Stomach smooth muscle (tissue), 2 donors: ENCODE data around the gene SPHKAP.
"Not testable (repeated sequence)": the region's sequence is repeated elsewhere in the genome, so short reads cannot be mapped to it uniquely, and the experiment has no call there.

Experiments
- H3K27ac ChIP-seq: one replicate; pipeline ENCODE4 v1.7.0; 2013; ENCODE audit warnings: mild to moderate bottlenecking, low read length, inconsistent platforms
- H3K27me3 ChIP-seq, 2 donors: one replicate each; pipeline ENCODE4 v1.7.0; 2013; ENCODE audit warnings: low read length in 2 of 2; ENCODE audit not compliant: insufficient read depth in 2 of 2, control insufficient read depth in 1 of 2
- H3K36me3 ChIP-seq, 2 donors: one replicate each; pipeline ENCODE4 v1.7.0; 2013; ENCODE audit warnings: low read length in 2 of 2; ENCODE audit not compliant: control insufficient read depth in 2 of 2, insufficient read depth in 2 of 2
- H3K4me1 ChIP-seq: one replicate; pipeline ENCODE4 v1.7.0; 2013; ENCODE audit warnings: low read length; ENCODE audit not compliant: control insufficient read depth, insufficient read depth
- H3K4me3 ChIP-seq, 2 donors: one replicate each; pipeline ENCODE4 v1.7.0; 2013; ENCODE audit warnings: low read length in 2 of 2
- H3K9ac ChIP-seq, 2 donors: one replicate each; pipeline ENCODE4 v1.7.0; 2013; ENCODE audit warnings: low read length in 2 of 2, mild to moderate bottlenecking in 1 of 2
- H3K9me3 ChIP-seq, 2 donors: one replicate each; pipeline ENCODE4 v1.7.0; 2013; ENCODE audit warnings: low read length in 2 of 2; ENCODE audit not compliant: control insufficient read depth in 2 of 2
- donor health status: healthy.
- donor health status: Pancreatic carcinoma.

The SPHKAP gene

GRCh38 chr2:228094377-228094921 lies 87.0 kb downstream of the SPHKAP start:
- H3K4me1 ChIP-seq = no peaks in the 10 kb centered on the region
- H3K27me3 ChIP-seq = no peaks in the 10 kb centered on the region
- no peak overlapping the region for H3K9ac ChIP-seq
- no peak overlapping the region for H3K27ac ChIP-seq
- no peak overlapping the region for H3K4me3 ChIP-seq
- peaks cover 3 to 4% of the 10 kb centered on the region in 2 donors for H3K9me3 ChIP-seq
- no peaks in the 10 kb centered on the region for H3K36me3 ChIP-seq

- Histone ChIP-seq H3K9ac (no peak overlapping the region), H3K27me3 (no peaks in the 10 kb centered on the region), H3K4me1 (no peaks in the 10 kb centered on the region), H3K27ac (no peak overlapping the region), H3K9me3 (peaks cover 3 to 4% of the 10 kb centered on the region in 2 donors), H3K36me3 (no peaks in the 10 kb centered on the region), H3K4me3 (no peak overlapping the region)
Measured at GRCh38 chr2:228092056-228092455, 89.4 kb downstream of the SPHKAP start.

- Histone ChIP-seq H3K9me3 (peaks cover 3 to 4% of the 10 kb centered on the region in 2 donors), H3K4me1 (no peaks in the 10 kb centered on the region), H3K9ac (no peak overlapping the region), H3K27me3 (no peaks in the 10 kb centered on the region), H3K27ac (no peak overlapping the region), H3K4me3 (no peak overlapping the region), H3K36me3 (no peaks in the 10 kb centered on the region)
Measured at GRCh38 chr2:228086561-228086960, 94.9 kb downstream of the SPHKAP start.

GRCh38 chr2:228084717-228085116 lies 96.8 kb downstream of the SPHKAP start:
- H3K27me3 ChIP-seq = no peaks in the 10 kb centered on the region
- no peak overlapping the region for H3K27ac ChIP-seq
- H3K4me1 ChIP-seq = no peaks in the 10 kb centered on the region
- no peaks in the 10 kb centered on the region for H3K9me3 ChIP-seq
- no peaks in the 10 kb centered on the region for H3K36me3 ChIP-seq
- no peak overlapping the region for H3K4me3 ChIP-seq
- H3K9ac ChIP-seq = no peak overlapping the region

- no peaks in the 10 kb centered on the region for H3K9me3 ChIP-seq
- H3K36me3 ChIP-seq = no peaks in the 10 kb centered on the region
Measured at GRCh38 chr2:228083131-228083530, 98.4 kb downstream of the SPHKAP start.

GRCh38 chr2:228082571-228082970 lies 98.9 kb downstream of the SPHKAP start:
- no peaks in the 10 kb centered on the region for H3K27me3 ChIP-seq
- no peaks in the 10 kb centered on the region for H3K4me1 ChIP-seq
- no peaks in the 10 kb centered on the region for H3K9me3 ChIP-seq
- H3K36me3 ChIP-seq = no peaks in the 10 kb centered on the region
- no peak overlapping the region for H3K4me3 ChIP-seq
- H3K9ac ChIP-seq = no peak overlapping the region
- H3K27ac ChIP-seq = no peak overlapping the region

More at GRCh38 chr2:228083131-228083530, 98.4 kb downstream of the SPHKAP start:
- Histone ChIP-seq H3K4me3 (no peak overlapping the region), H3K27me3 (no peaks in the 10 kb centered on the region), H3K4me1 (no peaks in the 10 kb centered on the region), H3K27ac (no peak overlapping the region), H3K9ac (no peak overlapping the region)

- H3K4me1 ChIP-seq = no peaks in the 10 kb centered on the region
- no peak overlapping the region for H3K4me3 ChIP-seq
Measured at GRCh38 chr2:228079194-228079593, 102.3 kb downstream of the SPHKAP start.

GRCh38 chr2:228076695-228077094 lies 104.8 kb downstream of the SPHKAP start:
- not testable (repeated sequence) for H3K27ac ChIP-seq, H3K4me3 ChIP-seq, H3K9ac ChIP-seq, H3K9me3 ChIP-seq, H3K27me3 ChIP-seq, H3K4me1 ChIP-seq, H3K36me3 ChIP-seq

More at GRCh38 chr2:228079194-228079593, 102.3 kb downstream of the SPHKAP start:
- Histone ChIP-seq H3K27ac (no peak overlapping the region), H3K27me3 (no peaks in the 10 kb centered on the region), H3K9me3 (no peaks in the 10 kb centered on the region), H3K36me3 (no peaks in the 10 kb centered on the region), H3K9ac (no peak overlapping the region)

- H3K27me3 ChIP-seq = no peaks in the 10 kb centered on the region
- no peaks in the 10 kb centered on the region for H3K36me3 ChIP-seq
- H3K27ac ChIP-seq = no peak overlapping the region
- H3K4me3 ChIP-seq = no peak overlapping the region
- H3K4me1 ChIP-seq = no peaks in the 10 kb centered on the region
- H3K9me3 ChIP-seq = no peaks in the 10 kb centered on the region
- H3K9ac ChIP-seq = no peak overlapping the region
Measured at GRCh38 chr2:228072669-228073068, 108.8 kb downstream of the SPHKAP start.

- Histone ChIP-seq H3K9ac (no peak overlapping the region), H3K36me3 (no peaks in the 10 kb centered on the region), H3K4me1 (no peaks in the 10 kb centered on the region), H3K27ac (no peak overlapping the region), H3K4me3 (no peak overlapping the region), H3K9me3 (no peaks in the 10 kb centered on the region), H3K27me3 (no peaks in the 10 kb centered on the region)
Measured at GRCh38 chr2:228067309-228067708, 114.2 kb downstream of the SPHKAP start.

- no peaks in the 10 kb centered on the region for H3K4me1 ChIP-seq
- no peaks in the 10 kb centered on the region for H3K27me3 ChIP-seq
- no peak overlapping the region for H3K4me3 ChIP-seq
- no peaks in the 10 kb centered on the region for H3K36me3 ChIP-seq
- no peaks in the 10 kb centered on the region for H3K9me3 ChIP-seq
- no peak overlapping the region for H3K27ac ChIP-seq
- H3K9ac ChIP-seq = no peak overlapping the region
Measured at GRCh38 chr2:228066126-228066798, 115.2 kb downstream of the SPHKAP start.
